ENCODE data around the gene CARS1.

CARS1 gene

GRCh38 chr11:2998073-2998850, 59.0 kb downstream of the CARS1 start:
- TF ChIP-seq, protein P1, sequence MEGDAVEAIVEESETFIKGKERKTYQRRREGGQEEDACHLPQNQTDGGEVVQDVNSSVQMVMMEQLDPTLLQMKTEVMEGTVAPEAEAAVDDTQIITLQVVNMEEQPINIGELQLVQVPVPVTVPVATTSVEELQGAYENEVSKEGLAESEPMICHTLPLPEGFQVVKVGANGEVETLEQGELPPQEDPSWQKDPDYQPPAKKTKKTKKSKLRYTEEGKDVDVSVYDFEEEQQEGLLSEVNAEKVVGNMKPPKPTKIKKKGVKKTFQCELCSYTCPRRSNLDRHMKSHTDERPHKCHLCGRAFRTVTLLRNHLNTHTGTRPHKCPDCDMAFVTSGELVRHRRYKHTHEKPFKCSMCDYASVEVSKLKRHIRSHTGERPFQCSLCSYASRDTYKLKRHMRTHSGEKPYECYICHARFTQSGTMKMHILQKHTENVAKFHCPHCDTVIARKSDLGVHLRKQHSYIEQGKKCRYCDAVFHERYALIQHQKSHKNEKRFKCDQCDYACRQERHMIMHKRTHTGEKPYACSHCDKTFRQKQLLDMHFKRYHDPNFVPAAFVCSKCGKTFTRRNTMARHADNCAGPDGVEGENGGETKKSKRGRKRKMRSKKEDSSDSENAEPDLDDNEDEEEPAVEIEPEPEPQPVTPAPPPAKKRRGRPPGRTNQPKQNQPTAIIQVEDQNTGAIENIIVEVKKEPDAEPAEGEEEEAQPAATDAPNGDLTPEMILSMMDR (IDR thresholded peaks at IDR 0.05; ENCODE audit: low read depth, low read length) = no peak
- H3K4me3 ChIP-seq (ENCODE audit: low read depth, low read length) = no peak overlapping the region
- in situ Hi-C loops (cut with HindIII; ENCODE audit: low sequenced_read_pairs) = no loop called here
- no peak for DNase-seq (ENCODE audit: low read depth, low spot score)

GRCh38 chr11:2997406-2997805, 59.8 kb downstream of the CARS1 start:
- in situ Hi-C loops (cut with HindIII; ENCODE audit: low sequenced_read_pairs) = no loop called here
- H3K4me3 ChIP-seq (ENCODE audit: low read depth, low read length) = no peak overlapping the region
- TF ChIP-seq, protein P1 (IDR thresholded peaks at IDR 0.05; ENCODE audit: low read depth, low read length) = no peak
- DNase-seq (ENCODE audit: low read depth, low spot score) = no peak

DNA sequence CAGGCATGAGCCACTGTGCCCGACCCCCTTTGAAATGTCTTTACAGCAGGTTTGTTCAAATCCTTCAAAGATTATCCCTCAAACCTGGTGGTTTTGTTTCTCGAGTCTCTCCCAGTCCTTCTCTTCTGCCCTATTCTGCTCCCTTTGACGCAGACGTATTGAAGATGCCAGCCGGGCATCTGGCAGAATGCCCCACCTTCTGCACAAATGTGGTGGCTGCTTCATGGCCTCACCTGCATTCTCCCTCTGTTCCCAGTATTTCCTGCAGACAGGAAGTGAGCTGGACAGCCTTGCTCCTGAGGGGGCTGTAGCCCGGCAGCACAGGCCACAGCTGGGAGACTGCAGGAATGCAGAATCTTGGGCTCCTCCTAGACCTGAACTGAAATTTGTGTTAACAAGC, 60.2 kb downstream of the CARS1 start:
- no peak overlapping the region for H3K4me3 ChIP-seq (ENCODE audit: low read depth, low read length)
- in situ Hi-C loops (cut with HindIII; ENCODE audit: low sequenced_read_pairs) = no loop called here
- TF ChIP-seq, protein P1 (IDR thresholded peaks at IDR 0.05; ENCODE audit: low read depth, low read length) = no peak
- DNase-seq (ENCODE audit: low read depth, low spot score) = no peak

- TF ChIP-seq, protein P1 (IDR thresholded peaks at IDR 0.05; ENCODE audit: low read depth, low read length) = no peak
- DNase-seq (ENCODE audit: low read depth, low spot score) = no peak
- in situ Hi-C loops (cut with HindIII; ENCODE audit: low sequenced_read_pairs) = no loop called here
- H3K4me3 ChIP-seq (ENCODE audit: low read depth, low read length) = no peak overlapping the region
Observed at GRCh38 chr11:2995893-2996554, 61.2 kb downstream of the CARS1 start.

DNA sequence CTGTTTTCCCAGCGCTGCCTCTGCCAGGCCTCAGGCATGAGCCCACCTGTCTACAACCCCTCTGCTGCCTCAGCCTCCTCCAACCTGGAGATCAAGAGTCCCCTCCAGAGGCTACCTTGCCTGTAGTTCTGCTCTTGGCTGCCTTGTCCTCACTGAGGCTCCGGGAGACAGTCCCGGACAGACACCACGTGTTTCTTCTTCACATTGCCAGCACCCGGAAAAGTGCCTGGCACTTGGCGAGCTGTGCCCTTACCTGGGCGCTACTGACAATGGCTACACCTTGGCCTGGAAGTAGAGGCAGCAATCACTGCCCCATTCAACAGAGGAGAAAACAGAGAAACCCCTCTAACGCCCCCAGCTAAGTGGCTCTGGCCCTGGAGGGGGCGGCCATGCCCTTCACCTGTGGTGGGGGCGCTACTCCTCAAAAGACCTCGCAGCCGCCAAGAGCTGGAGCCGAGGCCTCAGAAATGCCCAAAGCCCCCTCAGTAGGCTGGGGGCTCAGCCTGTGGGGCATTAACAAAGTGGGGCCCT, 62.1 kb downstream of the CARS1 start:
- TF ChIP-seq, protein P1 (IDR thresholded peaks at IDR 0.05; ENCODE audit: low read depth, low read length) = no peak
- no peak overlapping the region for H3K4me3 ChIP-seq (ENCODE audit: low read depth, low read length)
- in situ Hi-C loops (cut with HindIII; ENCODE audit: low sequenced_read_pairs) = no loop called here
- DNase-seq (ENCODE audit: low read depth, low spot score) = no peak

DNA sequence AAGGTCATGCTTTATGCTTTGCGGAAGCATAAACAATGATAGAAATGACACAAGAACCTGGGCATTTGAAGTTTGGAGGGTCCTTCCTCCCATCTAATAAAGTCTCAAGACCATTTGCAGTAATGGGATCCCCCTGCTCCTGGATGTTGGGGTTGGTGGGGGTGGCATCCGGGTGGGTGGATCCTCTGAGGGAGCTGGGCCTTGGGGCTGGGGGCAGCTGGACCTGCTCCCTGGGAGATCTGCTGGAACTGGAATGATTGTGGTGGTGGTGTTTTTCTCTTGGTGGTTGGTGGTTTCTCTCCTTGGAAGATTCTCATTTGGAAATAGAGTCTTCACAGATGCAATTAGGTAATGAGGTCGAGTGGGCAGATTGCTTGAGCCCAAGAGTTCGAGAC, 62.9 kb downstream of the CARS1 start:
- no peak overlapping the region for H3K4me3 ChIP-seq (ENCODE audit: low read depth, low read length)
- TF ChIP-seq, protein P1 (IDR thresholded peaks at IDR 0.05; ENCODE audit: low read depth, low read length) = no peak
- DNase-seq (ENCODE audit: low read depth, low spot score) = no peak
- in situ Hi-C loops (cut with HindIII; ENCODE audit: low sequenced_read_pairs) = no loop called here
